Measurements from ENCODE around the gene MAP2K3. TPM values are rescaled to one million over a fixed set of nuclear protein-coding genes. Genes with fewer than 3 reads are reported as not detected.
"Not testable (repeated sequence)": the region's sequence is repeated elsewhere in the genome, so short reads cannot be mapped to it uniquely, and the experiment has no call there.

MAP2K3 gene
- total RNA-seq, 2 experiments from 2014 or later = 53.6 to 56.8 TPM

DNA sequence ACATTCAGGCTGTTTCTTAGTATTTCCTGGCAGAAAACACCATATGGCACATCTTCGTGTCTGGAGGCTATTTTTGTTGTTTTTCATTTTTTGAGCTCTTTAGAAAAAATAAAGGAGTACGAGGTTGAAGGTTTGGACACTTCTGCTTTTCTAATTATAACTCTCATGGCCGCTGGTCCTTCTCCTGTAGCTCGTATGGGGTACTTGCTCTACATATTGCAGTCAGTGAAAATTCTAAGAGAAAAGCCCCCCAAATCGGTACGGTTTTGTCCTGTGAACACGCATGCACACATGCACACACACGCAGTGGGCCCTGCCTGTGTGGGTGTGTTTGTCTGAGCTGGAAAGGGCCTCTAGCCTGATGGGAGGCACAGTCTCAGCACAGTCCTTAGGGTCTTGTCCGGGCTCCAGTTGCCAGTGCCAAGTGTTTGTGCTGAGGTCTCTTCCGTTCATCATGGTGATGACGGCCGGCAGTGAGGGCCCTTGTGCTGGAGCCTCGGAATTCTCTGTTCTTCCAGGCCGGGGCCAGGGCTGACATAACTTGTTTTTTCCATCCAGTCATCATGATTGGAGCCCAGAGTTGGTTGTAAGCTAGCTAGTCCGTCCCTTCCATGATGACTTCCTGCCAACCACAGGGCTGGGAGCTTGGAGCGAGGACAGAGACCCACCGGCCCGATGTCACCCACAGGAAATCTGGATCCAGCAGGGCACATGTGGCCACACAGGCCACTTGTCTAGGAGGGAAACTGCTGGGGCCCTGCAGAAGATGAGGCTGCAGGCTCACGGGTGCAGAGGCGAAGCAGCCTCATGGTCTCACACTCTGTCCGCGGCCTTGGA lies 26.5 kb downstream of the MAP2K3 start:
- ATAC-seq (ENCODE audit: low read depth); H3K4me3 Mint-ChIP-seq; H3K9me3 Mint-ChIP-seq; H3K27ac Mint-ChIP-seq; DNase-seq; H3K4me1 Mint-ChIP-seq; POLR2A ChIA-PET; H3K27me3 Mint-ChIP-seq: not testable (repeated sequence)
- peaks cover 28% of the 10 kb centered on the region for H3K36me3 Mint-ChIP-seq

DNA sequence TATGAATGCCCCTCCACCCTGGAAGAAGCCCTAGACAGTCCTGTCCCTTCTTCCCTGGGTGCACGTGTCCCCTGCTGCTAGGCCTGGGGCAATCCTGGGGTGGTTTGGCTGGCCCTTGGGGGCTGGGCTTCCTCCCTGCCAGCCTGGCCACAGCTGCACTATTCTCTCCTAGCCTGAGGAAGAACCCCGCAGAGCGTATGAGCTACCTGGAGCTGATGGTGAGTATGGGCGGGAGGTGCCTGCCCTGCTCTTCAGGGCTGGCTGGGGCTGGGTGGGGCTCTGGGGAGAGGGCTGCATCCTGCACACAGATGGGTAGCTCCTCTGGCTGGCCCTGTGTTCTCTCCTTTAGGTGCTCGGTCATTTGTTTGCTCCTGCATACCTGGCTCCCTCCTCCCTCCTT lies 28.8 kb downstream of the MAP2K3 start:
- H3K27ac Mint-ChIP-seq = no peak overlapping the region
- H3K27me3 Mint-ChIP-seq = no peaks in the 10 kb centered on the region
- H3K4me3 Mint-ChIP-seq = no peak overlapping the region
- H3K9me3 Mint-ChIP-seq = peaks cover 1% of the 10 kb centered on the region
- ATAC-seq (ENCODE audit: low read depth) (no peak), DNase-seq (no peak)
- peaks cover 1% of the 10 kb centered on the region for H3K4me1 Mint-ChIP-seq
- H3K36me3 Mint-ChIP-seq = peaks cover 17% of the 10 kb centered on the region
- POLR2A ChIA-PET = no interaction called here

DNA sequence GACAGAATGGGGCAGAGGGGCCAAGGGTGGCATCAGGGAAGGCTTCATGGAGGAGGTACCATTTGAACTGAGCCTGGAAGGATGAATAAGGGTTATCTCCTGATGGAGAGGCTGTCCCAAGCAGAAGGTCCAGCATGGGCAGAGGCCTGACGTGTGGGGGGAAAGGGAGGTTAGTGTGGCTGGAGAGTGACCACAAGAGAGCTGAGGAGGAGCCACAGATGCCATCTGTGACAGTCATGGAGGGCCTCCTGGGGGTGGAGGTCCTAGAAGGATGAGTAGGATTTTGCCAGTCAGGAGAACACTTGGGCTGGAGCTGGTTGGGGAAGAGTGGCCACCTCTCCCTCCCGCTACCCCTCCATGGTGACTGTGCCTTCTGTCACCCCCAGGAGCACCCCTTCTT lies 29.2 kb downstream of the MAP2K3 start:
- peaks cover 13% of the 10 kb centered on the region for H3K36me3 Mint-ChIP-seq
- H3K9me3 Mint-ChIP-seq; H3K4me1 Mint-ChIP-seq; H3K4me3 Mint-ChIP-seq; POLR2A ChIA-PET; H3K27me3 Mint-ChIP-seq; ATAC-seq (ENCODE audit: low read depth); DNase-seq; H3K27ac Mint-ChIP-seq: not testable (repeated sequence)

DNA sequence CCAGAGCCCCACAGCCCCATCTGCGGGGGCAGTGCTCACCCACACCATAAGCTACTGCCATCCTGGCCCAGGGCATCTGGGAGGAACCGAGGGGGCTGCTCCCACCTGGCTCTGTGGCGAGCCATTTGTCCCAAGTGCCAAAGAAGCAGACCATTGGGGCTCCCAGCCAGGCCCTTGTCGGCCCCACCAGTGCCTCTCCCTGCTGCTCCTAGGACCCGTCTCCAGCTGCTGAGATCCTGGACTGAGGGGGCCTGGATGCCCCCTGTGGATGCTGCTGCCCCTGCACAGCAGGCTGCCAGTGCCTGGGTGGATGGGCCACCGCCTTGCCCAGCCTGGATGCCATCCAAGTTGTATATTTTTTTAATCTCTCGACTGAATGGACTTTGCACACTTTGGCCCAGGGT lies 29.8 kb downstream of the MAP2K3 start:
- ATAC-seq (ENCODE audit: low read depth); POLR2A ChIA-PET; DNase-seq; H3K4me3 Mint-ChIP-seq; H3K9me3 Mint-ChIP-seq; H3K27ac Mint-ChIP-seq; H3K36me3 Mint-ChIP-seq; H3K27me3 Mint-ChIP-seq; H3K4me1 Mint-ChIP-seq: not testable (repeated sequence)

- POLR2A ChIA-PET; ATAC-seq (ENCODE audit: low read depth); H3K27me3 Mint-ChIP-seq; H3K9me3 Mint-ChIP-seq; H3K36me3 Mint-ChIP-seq; H3K27ac Mint-ChIP-seq; H3K4me1 Mint-ChIP-seq; DNase-seq; H3K4me3 Mint-ChIP-seq: not testable (repeated sequence)
Observed at GRCh38 chr17:21314701-21315111, 30.2 kb downstream of the MAP2K3 start.

- H3K36me3 Mint-ChIP-seq; ATAC-seq (ENCODE audit: low read depth); H3K27me3 Mint-ChIP-seq; H3K4me3 Mint-ChIP-seq; H3K9me3 Mint-ChIP-seq; H3K27ac Mint-ChIP-seq; DNase-seq; H3K4me1 Mint-ChIP-seq; POLR2A ChIA-PET: not testable (repeated sequence)
Observed at GRCh38 chr17:21315246-21316000, 30.9 kb downstream of the MAP2K3 start.

DNA sequence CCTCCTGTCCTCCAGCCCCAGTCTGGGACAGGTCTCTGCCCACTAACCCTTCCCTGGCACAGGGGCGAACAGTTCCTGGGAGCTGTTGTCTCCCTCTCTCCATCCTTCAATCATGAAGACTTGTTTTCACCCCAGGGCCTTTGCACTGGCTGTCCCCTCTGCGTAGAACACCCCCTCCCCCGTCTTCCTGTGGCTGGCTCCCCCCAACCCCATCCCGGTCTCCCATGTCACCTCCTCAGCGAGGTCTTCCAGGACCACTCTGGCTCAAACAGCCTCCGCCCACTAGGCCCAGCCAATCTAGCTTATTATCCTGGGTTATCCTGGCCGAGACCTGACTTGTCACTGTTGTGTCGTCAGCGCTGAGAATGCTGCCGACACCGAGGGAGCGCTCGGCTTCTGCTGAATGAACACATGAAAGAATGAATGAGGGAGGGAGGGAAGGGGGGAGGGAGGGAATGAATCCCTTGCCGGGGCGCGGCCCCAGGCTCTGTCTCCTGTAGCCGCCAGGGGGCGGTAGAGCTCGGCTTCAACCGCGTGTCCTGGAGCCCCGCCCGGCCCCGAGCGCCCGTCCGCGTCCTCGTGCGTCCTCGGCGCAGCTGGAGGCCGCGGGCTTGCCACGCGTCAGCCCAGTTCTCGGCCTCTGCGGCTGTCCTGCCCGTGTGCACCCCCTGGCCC lies 31.8 kb downstream of the MAP2K3 start:
- POLR2A ChIA-PET, H3K9me3 Mint-ChIP-seq, H3K27ac Mint-ChIP-seq, H3K27me3 Mint-ChIP-seq, H3K36me3 Mint-ChIP-seq, H3K4me1 Mint-ChIP-seq, DNase-seq, H3K4me3 Mint-ChIP-seq: not testable (repeated sequence)
- ATAC-seq (ENCODE audit: low read depth) = peak; percentile 86

DNA sequence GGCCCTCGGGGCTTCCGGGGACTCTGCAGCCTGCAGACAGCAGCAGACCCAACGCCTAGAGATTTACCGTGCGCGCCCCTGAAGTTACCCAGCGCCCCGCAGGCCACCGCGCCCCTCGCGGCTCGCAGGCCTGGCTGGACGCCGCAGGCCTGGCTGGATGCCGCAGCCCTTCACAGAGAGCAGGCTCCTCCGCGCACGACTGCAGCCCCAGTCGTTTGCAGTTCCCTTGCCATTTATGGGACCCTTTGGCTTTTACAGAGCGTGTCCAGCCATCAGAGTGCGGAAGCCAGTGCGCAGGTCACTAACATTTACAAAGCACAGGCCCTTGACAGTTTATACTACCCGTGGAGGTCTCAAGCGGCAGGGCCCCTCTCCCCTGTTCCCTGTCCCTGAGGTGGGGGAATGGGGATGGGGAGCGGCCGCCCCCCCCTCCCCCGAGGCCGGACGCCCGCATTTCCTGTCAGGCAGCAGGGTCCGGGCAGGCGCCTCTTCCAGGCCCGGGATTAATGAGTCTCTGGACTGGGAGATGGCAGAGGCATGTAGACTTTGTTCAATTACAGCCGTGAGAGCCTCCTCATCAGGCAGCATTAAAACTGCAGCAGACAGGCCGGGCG lies 32.5 kb downstream of the MAP2K3 start:
- not testable (repeated sequence) for DNase-seq, H3K27ac Mint-ChIP-seq, H3K9me3 Mint-ChIP-seq, H3K4me1 Mint-ChIP-seq, H3K4me3 Mint-ChIP-seq, H3K27me3 Mint-ChIP-seq, H3K36me3 Mint-ChIP-seq
- peak; percentile 32 for ATAC-seq (ENCODE audit: low read depth)
- POLR2A ChIA-PET = interaction anchor here (0.7 kb wide), 1 partner anchor 201 kb away, joined by 4 read pairs; no protein-coding TSS in a partner anchor

DNA sequence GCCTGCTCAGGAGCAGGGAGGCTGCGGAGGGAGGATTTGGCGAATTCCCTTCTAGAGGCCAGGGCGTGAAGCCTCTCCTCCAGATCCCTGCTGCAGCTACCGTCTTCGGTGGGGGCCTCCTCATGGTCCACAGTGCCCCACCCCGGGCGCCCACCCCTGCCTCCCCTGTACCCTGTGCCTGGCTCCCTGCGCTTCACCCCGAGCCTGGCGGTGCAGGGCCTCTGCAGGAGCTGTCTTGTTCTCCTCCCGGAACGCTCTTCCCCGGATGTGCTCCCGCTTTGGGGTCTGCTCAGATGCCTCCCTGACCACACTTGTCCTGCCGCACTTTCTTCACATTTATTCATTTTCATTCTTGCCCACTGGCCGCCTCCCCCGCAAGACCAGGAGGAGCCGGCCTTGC lies 33.3 kb downstream of the MAP2K3 start:
- not testable (repeated sequence) for H3K4me3 Mint-ChIP-seq; H3K9me3 Mint-ChIP-seq; H3K27me3 Mint-ChIP-seq; ATAC-seq (ENCODE audit: low read depth); DNase-seq; H3K27ac Mint-ChIP-seq; H3K36me3 Mint-ChIP-seq; H3K4me1 Mint-ChIP-seq
- POLR2A ChIA-PET = interaction anchor here (0.7 kb wide), 1 partner anchor 202 kb away, joined by 4 read pairs; no protein-coding TSS in a partner anchor

DNA sequence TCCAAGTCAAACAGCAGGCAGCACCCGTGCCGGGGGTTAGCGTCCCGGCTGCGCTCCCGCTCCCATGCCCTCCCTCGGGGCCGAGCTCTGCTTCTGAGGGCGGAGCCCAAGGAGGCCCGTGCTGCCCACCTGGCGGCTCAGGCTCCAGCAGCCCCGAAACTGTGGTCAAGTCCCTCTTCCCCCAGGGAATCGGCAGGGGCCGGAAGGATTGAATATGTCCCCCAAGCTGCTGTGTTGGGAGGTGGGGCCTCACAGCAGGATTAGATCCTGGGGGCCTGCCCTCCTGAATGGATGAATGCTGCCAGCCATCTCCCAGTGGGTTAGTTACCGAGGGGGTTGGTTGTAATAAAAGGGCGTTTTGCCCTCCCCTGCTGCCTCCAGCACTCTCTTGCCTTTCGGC lies 33.9 kb downstream of the MAP2K3 start:
- no peak overlapping the region for H3K4me3 Mint-ChIP-seq
- POLR2A ChIA-PET = no interaction called here
- H3K9me3 Mint-ChIP-seq = no peaks in the 10 kb centered on the region
- H3K27ac Mint-ChIP-seq = no peak overlapping the region
- peaks cover 3% of the 10 kb centered on the region for H3K4me1 Mint-ChIP-seq
- DNase-seq = no peak
- H3K36me3 Mint-ChIP-seq = no peaks in the 10 kb centered on the region
- no peak for ATAC-seq (ENCODE audit: low read depth)
- peaks cover 4% of the 10 kb centered on the region for H3K27me3 Mint-ChIP-seq

DNA sequence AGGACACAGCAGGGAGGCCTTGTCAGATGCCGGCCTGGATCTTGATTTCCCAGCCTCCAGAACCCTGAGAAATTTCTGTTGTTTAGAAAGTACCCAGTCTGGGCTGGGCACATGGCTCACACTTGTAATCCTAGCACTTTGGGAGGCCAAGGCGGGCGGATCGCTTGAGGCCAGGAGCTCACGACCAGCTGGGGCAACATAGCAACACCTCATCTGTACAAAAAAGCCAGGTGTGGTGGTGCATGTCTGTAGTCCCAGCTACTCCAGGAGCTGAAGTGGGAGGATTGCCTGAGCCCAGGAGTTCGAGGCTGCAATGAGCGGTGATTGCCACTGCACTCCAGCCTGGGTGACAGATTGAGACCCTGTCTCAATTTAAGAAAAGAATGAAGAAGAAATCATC lies 34.3 kb downstream of the MAP2K3 start:
- H3K27me3 Mint-ChIP-seq; DNase-seq; ATAC-seq (ENCODE audit: low read depth); H3K4me1 Mint-ChIP-seq; H3K9me3 Mint-ChIP-seq; H3K4me3 Mint-ChIP-seq; POLR2A ChIA-PET; H3K27ac Mint-ChIP-seq; H3K36me3 Mint-ChIP-seq: not testable (repeated sequence)

GRCh38 chr17:21319256-21319655 lies 34.7 kb downstream of the MAP2K3 start:
- ATAC-seq (ENCODE audit: low read depth); H3K27ac Mint-ChIP-seq; POLR2A ChIA-PET; H3K36me3 Mint-ChIP-seq; H3K4me1 Mint-ChIP-seq; DNase-seq; H3K4me3 Mint-ChIP-seq; H3K27me3 Mint-ChIP-seq; H3K9me3 Mint-ChIP-seq: not testable (repeated sequence)

DNA sequence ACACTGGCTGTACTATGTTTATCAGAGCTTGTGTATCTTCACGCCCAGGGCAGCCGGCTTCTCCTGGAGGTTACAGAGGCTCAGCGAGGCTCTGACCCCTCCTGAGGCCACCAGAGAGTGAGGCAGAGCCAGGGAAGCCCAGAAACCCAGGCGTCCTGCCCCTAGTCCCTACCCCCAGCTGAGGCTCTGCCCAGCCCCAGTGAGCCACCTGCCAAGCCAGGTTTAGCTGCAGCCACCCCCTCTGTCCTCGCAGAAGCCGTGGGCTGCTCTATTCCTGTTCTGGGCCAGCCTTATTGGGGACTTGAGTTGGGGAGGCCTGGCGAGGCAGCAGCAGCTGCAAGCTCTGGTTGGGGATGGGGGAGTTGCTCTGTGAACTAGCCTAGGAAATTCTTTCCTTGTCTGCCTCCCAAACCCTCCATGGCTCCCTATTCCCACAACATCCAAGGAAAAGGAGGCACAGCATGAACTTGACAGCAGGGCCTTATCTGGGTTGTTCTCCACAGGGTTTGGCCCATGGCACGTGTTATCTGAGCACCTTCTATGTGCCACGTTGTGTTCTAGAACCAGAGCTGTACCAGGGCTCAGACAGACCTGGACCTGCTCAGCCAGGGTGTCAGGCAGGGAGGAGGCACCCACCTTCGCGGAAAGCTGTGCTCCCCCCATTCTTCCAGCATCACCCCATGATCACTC lies 35.3 kb downstream of the MAP2K3 start:
- H3K4me3 Mint-ChIP-seq; H3K36me3 Mint-ChIP-seq; POLR2A ChIA-PET; H3K9me3 Mint-ChIP-seq; H3K4me1 Mint-ChIP-seq; DNase-seq; ATAC-seq (ENCODE audit: low read depth); H3K27ac Mint-ChIP-seq: not testable (repeated sequence)
- peaks cover 14% of the 10 kb centered on the region for H3K27me3 Mint-ChIP-seq

Measured in activated naive CD8-positive, alpha-beta T cell treated with anti-CD3 and anti-CD28 coated beads, Interleukin-2, amount 10 ng/mL, durations not matched to agents 7 days and 5 days (primary cell).